Testis (tissue), 3 donors: ENCODE results near the gene SMOC2. TPM values are rescaled to one million over a fixed set of nuclear protein-coding genes. Genes with fewer than 3 reads are reported as not detected.

Experiments used
- DNase-seq: peaks from one replicate; pipeline ENCODE4 v3.0.0-alpha.2; 2019
- H3K27ac ChIP-seq, 2 donors: fragments of 200-600 bp; sonication (generic); one replicate each; pipeline ENCODE4 v1.5.1; 2019
- H3K27me3 ChIP-seq: fragments of 200-600 bp; sonication (generic); one replicate; pipeline ENCODE4 v1.5.1; 2019
- H3K36me3 ChIP-seq: fragments of 200-600 bp; sonication (generic); one replicate; pipeline ENCODE4 v1.5.1; 2017; ENCODE audit warnings: low read depth; ENCODE audit errors: missing control alignments
- H3K4me1 ChIP-seq: fragments of 200-600 bp; sonication (generic); one replicate; pipeline ENCODE4 v1.5.1; 2019
- H3K4me3 ChIP-seq, 2 donors: fragments of 200-600 bp; sonication (generic); one replicate each; pipeline ENCODE4 v1.5.1; 2017 to 2019
- H3K9me3 ChIP-seq: fragments of 200-600 bp; sonication (generic); one replicate; pipeline ENCODE4 v1.5.1; 2017
- CTCF ChIP-seq, 3 experiments: fragments of 450-650 bp in 2 of 3; fragments of 200-600 bp in 1 of 3; sonication (generic) in 1 of 3; IDR thresholded peaks; one replicate each; pipeline ENCODE4 v1.5.1; 2016 to 2019; ENCODE audit warnings: antibody characterized with exemption in 3 of 3, mild to moderate bottlenecking in 2 of 3, moderate library complexity in 1 of 3
- POLR2A ChIP-seq: fragments of 450-650 bp; IDR thresholded peaks from one replicate; pipeline ENCODE4 v1.6.1; 2017; ENCODE audit warnings: antibody characterized with exemption, mild to moderate bottlenecking, moderate library complexity
- WGBS, 2 donors: methylation state at CpG; one replicate each; pipeline ENCODE4 v1.1.5; 2018; 5-methylcytosine and 5-hydroxymethylcytosine counted together
- intact Hi-C: fragments of 100-400 bp; cut with DNase I; formaldehyde crosslinking; loops from one replicate; pipeline ENCODE4 v1.15.1; 2023; ENCODE audit warnings: low total_unique reads
- polyA plus RNA-seq: library from polyadenylated mRNA; stranded (reverse); fragments of 350-450 nt; fragmentation: Illumina TruSeq; extraction: RNeasy Lipid Tissue Mini Kit (QIAGEN cat#74804); gene quantifications from one replicate; pipeline ENCODE4 v1.2.3, GENCODE V29; 2014; ENCODE audit warnings: low read depth, low replicate concordance; ENCODE audit not compliant: insufficient read depth
- total RNA-seq, 2 donors: library from RNA; depleted of rRNA; stranded (reverse); fragments of >200 nt; gene quantifications; one replicate each; pipeline ENCODE4 v1.2.3, GENCODE V29; 2016

The SMOC2 gene
- total and polyA plus RNA-seq, 3 donors from 2014 or later = 78.4 to 140 (median 110) TPM

GRCh38 chr6:168414336-168415097 is 26.5 kb upstream of the SMOC2 start:
- H3K36me3 ChIP-seq = no peaks in the 10 kb centered on the region
- peak; percentile 56 for DNase-seq
- no peaks in the 10 kb centered on the region for H3K27me3 ChIP-seq
- H3K4me3 ChIP-seq = peak overlapping the region; percentile 43 to 55
- H3K27ac ChIP-seq = peak overlapping the region; percentile 82
- no peaks in the 10 kb centered on the region for H3K9me3 ChIP-seq
- intact Hi-C loops = no loop called here
- peaks cover 31% of the 10 kb centered on the region for H3K4me1 ChIP-seq
- no peak for TF ChIP-seq CTCF (IDR thresholded peaks at IDR 0.05)
- no peak for TF ChIP-seq POLR2A
- WGBS, 2 donors = 33 to 44% methylated on average over 14 of the region's 14 CpGs

- DNase-seq = peak; percentile 63
- H3K4me1 ChIP-seq = peaks cover 32% of the 10 kb centered on the region
- 67 to 70% methylated on average over 26 of the region's 26 CpGs for WGBS, 2 donors
- no peak overlapping the region for H3K4me3 ChIP-seq
- no peaks in the 10 kb centered on the region for H3K36me3 ChIP-seq
- no peaks in the 10 kb centered on the region for H3K9me3 ChIP-seq
- intact Hi-C loops = no loop called here
- H3K27ac ChIP-seq = peak overlapping the region; percentile 82
- no peaks in the 10 kb centered on the region for H3K27me3 ChIP-seq
- TF ChIP-seq POLR2A (no peak), CTCF (IDR thresholded peaks at IDR 0.05) (no peak)
Observed at GRCh38 chr6:168415098-168415992, 25.6 kb upstream of the SMOC2 start.

GRCh38 chr6:168415993-168416530 is 24.9 kb upstream of the SMOC2 start:
- no peak overlapping the region for H3K4me3 ChIP-seq
- peak overlapping the region; percentile 82 for H3K27ac ChIP-seq
- TF ChIP-seq CTCF (IDR thresholded peaks at IDR 0.05) (no peak), POLR2A (no peak)
- DNase-seq = no peak
- no peaks in the 10 kb centered on the region for H3K9me3 ChIP-seq
- peaks cover 32% of the 10 kb centered on the region for H3K4me1 ChIP-seq
- 83 to 93% methylated on average over 3 to 15 of the region's 15 CpGs for WGBS, 2 donors
- H3K27me3 ChIP-seq = no peaks in the 10 kb centered on the region
- intact Hi-C loops = no loop called here
- H3K36me3 ChIP-seq = no peaks in the 10 kb centered on the region

GRCh38 chr6:168416531-168416930 is 24.5 kb upstream of the SMOC2 start:
- Histone ChIP-seq H3K27ac (peak overlapping the region; percentile 52 to 73), H3K4me3 (no peak overlapping the region), H3K9me3 (no peaks in the 10 kb centered on the region), H3K4me1 (peaks cover 32% of the 10 kb centered on the region), H3K27me3 (no peaks in the 10 kb centered on the region), H3K36me3 (no peaks in the 10 kb centered on the region)
- intact Hi-C loops = no loop called here
- DNase-seq = no peak
- WGBS, 2 donors = 91 to 93% methylated on average over 15 of the region's 15 CpGs
- TF ChIP-seq CTCF (IDR thresholded peaks at IDR 0.05) (no peak), POLR2A (no peak)
